CD14-positive monocyte (primary cell): ENCODE data around the gene ATG7. TPM values are rescaled to one million over a fixed set of nuclear protein-coding genes. Genes with fewer than 3 reads are reported as not detected.

Experiments
- DNase-seq, 3 donors: peaks; one replicate each; pipeline ENCODE4 v3.0.0-alpha.2; 2011 to 2022
- H2AFZ ChIP-seq: 2 replicates; pipeline ENCODE4 v1.6.0; 2012; ENCODE audit warnings: mild to moderate bottlenecking, low read depth, low read length, inconsistent platforms; ENCODE audit not compliant: insufficient read depth, poor library complexity, severe bottlenecking
- H3K27ac ChIP-seq, 2 donors: 1 replicate in 1 of 2; 2 replicates in 1 of 2; pipeline ENCODE4 v1.5.1; 2012 to 2013; ENCODE audit warnings: low read length in 2 of 2, control low read depth in 1 of 2, inconsistent platforms in 1 of 2, low read depth in 1 of 2, mild to moderate bottlenecking in 1 of 2
- H3K27me3 ChIP-seq, 2 donors: one replicate each; pipeline versions ENCODE4 v1.6.0 to v1.6.1; 2011 to 2013; ENCODE audit warnings: low read length in 2 of 2; ENCODE audit not compliant: control insufficient read depth in 2 of 2, insufficient read depth in 2 of 2
- H3K36me3 ChIP-seq, 2 donors: replicated peaks in 1 of 2; 1 replicate in 1 of 2; 2 replicates in 1 of 2; pipeline versions ENCODE4 v1.5.1 to v1.6.1; 2012 to 2013; ENCODE audit warnings: low read length in 2 of 2, control low read depth in 1 of 2, inconsistent platforms in 1 of 2, mild to moderate bottlenecking in 1 of 2; ENCODE audit not compliant: insufficient read depth in 2 of 2, control insufficient read depth in 1 of 2
- H3K4me1 ChIP-seq, 2 donors: 1 replicate in 1 of 2; 2 replicates in 1 of 2; pipeline versions ENCODE4 v1.5.1 to v1.6.1; 2012 to 2013; ENCODE audit warnings: low read length in 2 of 2, control low read depth in 1 of 2, inconsistent platforms in 1 of 2, mild to moderate bottlenecking in 1 of 2, moderate library complexity in 1 of 2; ENCODE audit not compliant: insufficient read depth in 2 of 2, control insufficient read depth in 1 of 2
- H3K4me2 ChIP-seq: replicated peaks from 2 replicates; pipeline ENCODE3; 2012; ENCODE audit warnings: low read length, moderate library complexity, mild to moderate bottlenecking; ENCODE audit not compliant: poor library complexity, severe bottlenecking; ENCODE audit errors: extremely low read depth
- H3K4me3 ChIP-seq, 3 experiments: fragments of 200-600 bp in 1 of 3; sonication (generic) in 1 of 3; replicated peaks in 1 of 3; 1 replicate in 2 of 3; 2 replicates in 1 of 3; pipeline ENCODE4 v1.5.1; 2011 to 2013; ENCODE audit warnings: low read length in 3 of 3, mild to moderate bottlenecking in 3 of 3, control low read depth in 2 of 3, low read depth in 2 of 3, inconsistent platforms in 1 of 3, moderate library complexity in 1 of 3
- H3K79me2 ChIP-seq: 2 replicates; pipeline ENCODE4 v1.6.0; 2012; ENCODE audit warnings: mild to moderate bottlenecking, control low read depth, inconsistent platforms, low read length, moderate library complexity; ENCODE audit not compliant: insufficient read depth
- H3K9ac ChIP-seq: 2 replicates; pipeline ENCODE4 v1.6.0; 2017; ENCODE audit warnings: low read length, mild to moderate bottlenecking; ENCODE audit not compliant: insufficient read depth, poor library complexity, severe bottlenecking
- H3K9me3 ChIP-seq, 2 donors: replicated peaks in 1 of 2; 1 replicate in 1 of 2; 2 replicates in 1 of 2; pipeline versions ENCODE4 v1.5.1 to v1.6.1; 2012 to 2013; ENCODE audit warnings: low read length in 2 of 2, control low read depth in 1 of 2; ENCODE audit not compliant: control insufficient read depth in 1 of 2, insufficient read depth in 1 of 2
- H4K20me1 ChIP-seq: 2 replicates; pipeline ENCODE4 v1.6.0; 2012; ENCODE audit warnings: mild to moderate bottlenecking, low read length, control low read depth, moderate library complexity; ENCODE audit not compliant: insufficient read depth
- H3K27ac Mint-ChIP-seq, 7 donors: one replicate each; pipeline ENCODE4 v1.8.0; 2020; ENCODE audit warnings: mild to moderate bottlenecking in 7 of 7, mixed read lengths in 7 of 7, moderate library complexity in 6 of 7, inconsistent platforms in 2 of 7
- H3K27me3 Mint-ChIP-seq, 3 donors: one replicate each; pipeline ENCODE4 v1.8.0; 2021 to 2022; ENCODE audit warnings: low read depth in 3 of 3, mild to moderate bottlenecking in 3 of 3, mixed read lengths in 3 of 3, moderate library complexity in 3 of 3, inconsistent platforms in 1 of 3
- H3K36me3 Mint-ChIP-seq, 2 donors: one replicate each; pipeline ENCODE4 v1.8.0; 2020; ENCODE audit warnings: mixed read lengths in 2 of 2, inconsistent platforms in 1 of 2, mild to moderate bottlenecking in 1 of 2
- H3K4me1 Mint-ChIP-seq: one replicate; pipeline ENCODE4 v1.8.0; 2020; ENCODE audit warnings: mild to moderate bottlenecking, mixed read lengths
- H3K4me3 Mint-ChIP-seq, 2 donors: one replicate each; pipeline ENCODE4 v1.8.0; 2020; ENCODE audit warnings: mild to moderate bottlenecking in 2 of 2, mixed read lengths in 2 of 2, moderate library complexity in 1 of 2
- H3K9me3 Mint-ChIP-seq, 7 donors: one replicate each; pipeline ENCODE4 v1.8.0; 2020 to 2022; ENCODE audit warnings: mixed read lengths in 7 of 7, mild to moderate bottlenecking in 6 of 7, moderate library complexity in 6 of 7, inconsistent platforms in 2 of 7
- CTCF ChIP-seq: fragments of 200-600 bp; IDR thresholded peaks from one replicate; pipeline ENCODE4 v1.8.0; 2022; ENCODE audit warnings: antibody characterized with exemption, mild to moderate bottlenecking
- WGBS: methylation state at CpG from one replicate; pipeline ENCODE4 v1.1.5; 2013; ENCODE audit warnings: missing lambda C conversion rate; ENCODE audit not compliant: insufficient coverage; 5-methylcytosine and 5-hydroxymethylcytosine counted together
- intact Hi-C, 2 donors: fragments of 100-400 bp; cut with micrococcal nuclease; formaldehyde crosslinking; loops; one replicate each; pipeline versions ENCODE4 v1.15.0 to v1.15.1; 2023
- polyA plus RNA-seq, 3 donors: library from polyadenylated mRNA; depleted of rRNA in 1 of 3; unstranded in 2 of 3; stranded (reverse) in 1 of 3; fragments of 300-500 nt in 2 of 3; fragments of >200 nt in 1 of 3; fragmentation: Illumina TruSeq in 2 of 3; gene quantifications; 1 replicate in 2 of 3; 2 replicates in 1 of 3; pipeline ENCODE4 v1.2.3, GENCODE V29; 2012 to 2021

ATG7 gene
- polyA plus RNA-seq, 3 donors: 57.4 to 101 (median 89.7) TPM

- H3K9me3 Mint-ChIP-seq: no peaks in the 10 kb centered on the region
- no peak for DNase-seq
- peaks cover 21 to 40% of the 10 kb centered on the region in 2 donors for H3K36me3 Mint-ChIP-seq
- Histone ChIP-seq H3K27me3 (no peaks in the 10 kb centered on the region), H3K36me3 (peaks cover 4 to 37% of the 10 kb centered on the region in 2 donors), H2AFZ (no peak overlapping the region), H3K4me1 (peaks cover 14 to 16% of the 10 kb centered on the region in 2 donors), H3K4me3 (no peak overlapping the region), H3K79me2 (peaks cover 96% of the 10 kb centered on the region), H3K9me3 (no peaks in the 10 kb centered on the region), H4K20me1 (peaks cover 83% of the 10 kb centered on the region), H3K9ac (no peak overlapping the region), H3K27ac (no peak overlapping the region), H3K4me2 (no peak overlapping the region)
- intact Hi-C loops: no loop called here
- H3K4me1 Mint-ChIP-seq: peaks cover 31% of the 10 kb centered on the region
- TF ChIP-seq CTCF: no peak
- no peaks in the 10 kb centered on the region for H3K27me3 Mint-ChIP-seq
- WGBS: 83% methylated on average over 6 of the region's 10 CpGs
- peak overlapping the region in 1 of 7 donors; percentile 10 for H3K27ac Mint-ChIP-seq
- H3K4me3 Mint-ChIP-seq: no peak overlapping the region
These were observed 311.4 kb downstream of the ATG7 start for GRCh38 chr3:11583638-11584046.

- H3K4me3 ChIP-seq: no peak overlapping the region
- no peak overlapping the region for H3K4me2 ChIP-seq
- peaks cover 4 to 33% of the 10 kb centered on the region in 2 donors for H3K36me3 ChIP-seq
- no peak for DNase-seq
- peaks cover 14 to 16% of the 10 kb centered on the region in 2 donors for H3K4me1 ChIP-seq
- peaks cover 95% of the 10 kb centered on the region for H3K79me2 ChIP-seq
- 87% methylated on average over 3 of the region's 4 CpGs for WGBS
- H3K27me3 ChIP-seq: no peaks in the 10 kb centered on the region
- H3K9me3 Mint-ChIP-seq: no peaks in the 10 kb centered on the region
- H3K36me3 Mint-ChIP-seq: peaks cover 22 to 40% of the 10 kb centered on the region in 2 donors
- H3K9ac ChIP-seq: no peak overlapping the region
- no peak overlapping the region for H3K27ac ChIP-seq
- TF ChIP-seq CTCF: no peak
- no peaks in the 10 kb centered on the region for H3K9me3 ChIP-seq
- no peak overlapping the region for H3K27ac Mint-ChIP-seq
- no peak overlapping the region for H2AFZ ChIP-seq
- H3K27me3 Mint-ChIP-seq: no peaks in the 10 kb centered on the region
- H3K4me1 Mint-ChIP-seq: peaks cover 37% of the 10 kb centered on the region
- H3K4me3 Mint-ChIP-seq: no peak overlapping the region
- intact Hi-C loops: no loop called here
- H4K20me1 ChIP-seq: peaks cover 85% of the 10 kb centered on the region
These were observed 312.4 kb downstream of the ATG7 start for GRCh38 chr3:11584570-11584969.
